ENCODE data around the gene MYBPC1. TPM values are rescaled to one million over a fixed set of nuclear protein-coding genes. Genes with fewer than 3 reads are reported as not detected.

The MYBPC1 gene
- total RNA-seq, 2 experiments from 2014 or later: not detected

GRCh38 chr12:101697930-101698799 lies 103.4 kb downstream of the MYBPC1 start:
- CTCF ChIA-PET: interaction anchor here (0.5 to 1.1 kb wide), 5 partner anchors 40 to 140 kb away, joined by 3 to 5 read pairs (median 3); no protein-coding TSS in a partner anchor
- Mint-ChIP-seq H3K27me3 (no peaks in the 10 kb centered on the region), H3K4me3 (peak overlapping the region; percentile 83), H3K27ac (peak overlapping the region; percentile 84), H3K36me3 (peaks cover 2% of the 10 kb centered on the region), H3K9me3 (ENCODE audit: low read depth) (no peaks in the 10 kb centered on the region), H3K4me1 (peaks cover 34% of the 10 kb centered on the region)
- ATAC-seq (peak; percentile 49), DNase-seq (peak; percentile 51)

- ATAC-seq (no peak), DNase-seq (no peak)
- Mint-ChIP-seq H3K27ac (peak overlapping the region; percentile 84), H3K36me3 (peaks cover 2% of the 10 kb centered on the region), H3K9me3 (ENCODE audit: low read depth) (no peaks in the 10 kb centered on the region), H3K4me1 (peaks cover 34% of the 10 kb centered on the region), H3K4me3 (peak overlapping the region; percentile 83), H3K27me3 (no peaks in the 10 kb centered on the region)
- CTCF ChIA-PET: interaction anchor here (0.5 to 1.4 kb wide), 6 partner anchors 15 to 139 kb away, joined by 3 to 5 read pairs (median 3); no protein-coding TSS in a partner anchor
Observed at GRCh38 chr12:101698800-101699347, 104.1 kb downstream of the MYBPC1 start.

GRCh38 chr12:101700299-101700820 lies 105.6 kb downstream of the MYBPC1 start:
- no peak overlapping the region for H3K27ac Mint-ChIP-seq
- CTCF ChIA-PET: interaction anchor here (1.0 to 1.4 kb wide), 2 partner anchors 8 to 13 kb away, joined by 4 to 5 read pairs; no protein-coding TSS in a partner anchor
- no peaks in the 10 kb centered on the region for H3K27me3 Mint-ChIP-seq
- H3K36me3 Mint-ChIP-seq: peaks cover 2% of the 10 kb centered on the region
- no peak overlapping the region for H3K4me3 Mint-ChIP-seq
- no peaks in the 10 kb centered on the region for H3K9me3 Mint-ChIP-seq (ENCODE audit: low read depth)
- peaks cover 33% of the 10 kb centered on the region for H3K4me1 Mint-ChIP-seq
- DNase-seq (no peak), ATAC-seq (no peak)

- peaks cover 15% of the 10 kb centered on the region for H3K4me1 Mint-ChIP-seq
- no peaks in the 10 kb centered on the region for H3K9me3 Mint-ChIP-seq (ENCODE audit: low read depth)
- no peak for DNase-seq
- peaks cover 2% of the 10 kb centered on the region for H3K36me3 Mint-ChIP-seq
- H3K4me3 Mint-ChIP-seq: no peak overlapping the region
- ATAC-seq: no peak
- H3K27me3 Mint-ChIP-seq: no peaks in the 10 kb centered on the region
- no peak overlapping the region for H3K27ac Mint-ChIP-seq
- CTCF ChIA-PET: no interaction called here
Observed at GRCh38 chr12:101703487-101703886, 108.7 kb downstream of the MYBPC1 start.

- CTCF ChIA-PET: no interaction called here
- no peaks in the 10 kb centered on the region for H3K27me3 Mint-ChIP-seq
- peaks cover 14% of the 10 kb centered on the region for H3K4me1 Mint-ChIP-seq
- DNase-seq: no peak
- no peak overlapping the region for H3K27ac Mint-ChIP-seq
- no peak for ATAC-seq
- no peak overlapping the region for H3K4me3 Mint-ChIP-seq
- H3K9me3 Mint-ChIP-seq (ENCODE audit: low read depth): no peaks in the 10 kb centered on the region
- peaks cover 2% of the 10 kb centered on the region for H3K36me3 Mint-ChIP-seq
Observed at GRCh38 chr12:101706403-101706802, 111.6 kb downstream of the MYBPC1 start.

GRCh38 chr12:101707131-101707782 lies 112.5 kb downstream of the MYBPC1 start:
- CTCF ChIA-PET: interaction anchor here (1.3 kb wide), 1 partner anchor 7 kb away, joined by 5 read pairs; no protein-coding TSS in a partner anchor
- ATAC-seq: no peak
- DNase-seq: no peak
- no peaks in the 10 kb centered on the region for H3K27me3 Mint-ChIP-seq
- no peaks in the 10 kb centered on the region for H3K9me3 Mint-ChIP-seq (ENCODE audit: low read depth)
- no peak overlapping the region for H3K27ac Mint-ChIP-seq
- H3K4me3 Mint-ChIP-seq: no peak overlapping the region
- H3K4me1 Mint-ChIP-seq: peaks cover 14% of the 10 kb centered on the region
- no peaks in the 10 kb centered on the region for H3K36me3 Mint-ChIP-seq

- Mint-ChIP-seq H3K27me3 (no peaks in the 10 kb centered on the region), H3K9me3 (ENCODE audit: low read depth) (no peaks in the 10 kb centered on the region), H3K27ac (no peak overlapping the region), H3K4me1 (peaks cover 14% of the 10 kb centered on the region), H3K4me3 (no peak overlapping the region), H3K36me3 (peaks cover 1% of the 10 kb centered on the region)
- ATAC-seq (no peak), DNase-seq (no peak)
- CTCF ChIA-PET: no interaction called here
Observed at GRCh38 chr12:101710288-101710687, 115.5 kb downstream of the MYBPC1 start.

GRCh38 chr12:101713059-101713682 lies 118.4 kb downstream of the MYBPC1 start:
- CTCF ChIA-PET: interaction anchor here (1.3 kb wide), 1 partner anchor 13 kb away, joined by 4 read pairs; no protein-coding TSS in a partner anchor
- no peaks in the 10 kb centered on the region for H3K27me3 Mint-ChIP-seq
- H3K36me3 Mint-ChIP-seq: peaks cover 5% of the 10 kb centered on the region
- H3K4me1 Mint-ChIP-seq: peaks cover 14% of the 10 kb centered on the region
- no peak for DNase-seq
- no peak for ATAC-seq
- H3K27ac Mint-ChIP-seq: no peak overlapping the region
- no peak overlapping the region for H3K4me3 Mint-ChIP-seq
- H3K9me3 Mint-ChIP-seq (ENCODE audit: low read depth): no peaks in the 10 kb centered on the region

- CTCF ChIA-PET: interaction anchor here (1.3 kb wide), 1 partner anchor 14 kb away, joined by 4 read pairs; no protein-coding TSS in a partner anchor
- H3K4me1 Mint-ChIP-seq: peaks cover 12% of the 10 kb centered on the region
- no peak overlapping the region for H3K4me3 Mint-ChIP-seq
- no peaks in the 10 kb centered on the region for H3K9me3 Mint-ChIP-seq (ENCODE audit: low read depth)
- no peak for ATAC-seq
- no peaks in the 10 kb centered on the region for H3K27me3 Mint-ChIP-seq
- DNase-seq: no peak
- H3K36me3 Mint-ChIP-seq: peaks cover 7% of the 10 kb centered on the region
- no peak overlapping the region for H3K27ac Mint-ChIP-seq
Observed at GRCh38 chr12:101713930-101714329, 119.2 kb downstream of the MYBPC1 start.

- no peak for ATAC-seq
- Mint-ChIP-seq H3K27me3 (no peaks in the 10 kb centered on the region), H3K27ac (no peak overlapping the region), H3K9me3 (ENCODE audit: low read depth) (no peaks in the 10 kb centered on the region), H3K4me1 (peaks cover 6% of the 10 kb centered on the region), H3K4me3 (no peak overlapping the region), H3K36me3 (peaks cover 7% of the 10 kb centered on the region)
- CTCF ChIA-PET: no interaction called here
- DNase-seq: no peak
Observed at GRCh38 chr12:101714877-101715444, 120.2 kb downstream of the MYBPC1 start.

- ATAC-seq (no peak), DNase-seq (no peak)
- CTCF ChIA-PET: interaction anchor here (1.0 to 1.1 kb wide), 2 partner anchors 49 to 112 kb away, joined by 3 read pairs; no protein-coding TSS in a partner anchor
- H3K36me3 Mint-ChIP-seq: peaks cover 12% of the 10 kb centered on the region
- H3K27me3 Mint-ChIP-seq: no peaks in the 10 kb centered on the region
- H3K4me3 Mint-ChIP-seq: no peak overlapping the region
- H3K4me1 Mint-ChIP-seq: no peaks in the 10 kb centered on the region
- no peaks in the 10 kb centered on the region for H3K9me3 Mint-ChIP-seq (ENCODE audit: low read depth)
- H3K27ac Mint-ChIP-seq: no peak overlapping the region
Observed at GRCh38 chr12:101719566-101719965, 124.8 kb downstream of the MYBPC1 start.

GRCh38 chr12:101720118-101720517 lies 125.3 kb downstream of the MYBPC1 start:
- H3K27me3 Mint-ChIP-seq: no peaks in the 10 kb centered on the region
- DNase-seq (no peak), ATAC-seq (no peak)
- H3K9me3 Mint-ChIP-seq (ENCODE audit: low read depth): no peaks in the 10 kb centered on the region
- H3K4me3 Mint-ChIP-seq: no peak overlapping the region
- H3K36me3 Mint-ChIP-seq: peaks cover 13% of the 10 kb centered on the region
- H3K27ac Mint-ChIP-seq: no peak overlapping the region
- CTCF ChIA-PET: interaction anchor here (1.0 to 1.1 kb wide), 2 partner anchors 50 to 111 kb away, joined by 3 read pairs; no protein-coding TSS in a partner anchor
- H3K4me1 Mint-ChIP-seq: no peaks in the 10 kb centered on the region

Measured in activated CD8-positive, alpha-beta memory T cell treated with anti-CD3 and anti-CD28 coated beads, Interleukin-2, amount 10 ng/mL, durations not matched to agents 7 days and 5 days (primary cell).